Tibial artery (tissue), 4 donors: Measurements from ENCODE around the gene COBLL1.
"Not testable (repeated sequence)": the region's sequence is repeated elsewhere in the genome, so short reads cannot be mapped to it uniquely, and the experiment has no call there.

ENCODE experiments used
- DNase-seq, 2 donors: peaks; one replicate each; pipeline ENCODE4 v3.0.0-alpha.2; 2019
- H3K27ac ChIP-seq, 2 donors: fragments of 200-600 bp; sonication (generic) in 1 of 2; 1 replicate in 1 of 2; 2 replicates in 1 of 2; pipeline ENCODE4 v1.5.1; 2018 to 2019; ENCODE audit warnings: mild to moderate bottlenecking in 1 of 2
- H3K27me3 ChIP-seq, 2 donors: fragments of 200-600 bp; sonication (generic) in 1 of 2; one replicate each; pipeline versions ENCODE4 v1.5.1 to v1.6.0; 2016 to 2019
- H3K36me3 ChIP-seq, 3 donors: fragments of 200-600 bp; sonication (generic) in 2 of 3; one replicate each; pipeline ENCODE4 v1.5.1; 2016 to 2019; ENCODE audit warnings: mild to moderate bottlenecking in 2 of 3
- H3K4me1 ChIP-seq, 4 donors: fragments of 200-600 bp; sonication (generic) in 2 of 4; 1 replicate in 3 of 4; 2 replicates in 1 of 4; pipeline ENCODE4 v1.5.1; 2016 to 2019
- H3K4me3 ChIP-seq, 2 donors: fragments of 200-600 bp; sonication (generic) in 1 of 2; 1 replicate in 1 of 2; 2 replicates in 1 of 2; pipeline ENCODE4 v1.5.1; 2018 to 2019; ENCODE audit warnings: mild to moderate bottlenecking in 2 of 2
- H3K9me3 ChIP-seq, 3 donors: fragments of 200-600 bp; sonication (generic) in 1 of 3; one replicate each; pipeline ENCODE4 v1.5.1; 2016 to 2019
- CTCF ChIP-seq, 2 experiments: fragments of 200-600 bp in 1 of 2; fragments of 450-650 bp in 1 of 2; IDR thresholded peaks; one replicate each; pipeline ENCODE4 v1.5.1; 2017 to 2019; ENCODE audit warnings: antibody characterized with exemption in 2 of 2, mild to moderate bottlenecking in 1 of 2, moderate library complexity in 1 of 2
- intact Hi-C: fragments of 100-400 bp; cut with DNase I; formaldehyde crosslinking; loops from one replicate; pipeline ENCODE4 v1.15.0; 2023; ENCODE audit warnings: low total_unique reads

Gene COBLL1

DNA sequence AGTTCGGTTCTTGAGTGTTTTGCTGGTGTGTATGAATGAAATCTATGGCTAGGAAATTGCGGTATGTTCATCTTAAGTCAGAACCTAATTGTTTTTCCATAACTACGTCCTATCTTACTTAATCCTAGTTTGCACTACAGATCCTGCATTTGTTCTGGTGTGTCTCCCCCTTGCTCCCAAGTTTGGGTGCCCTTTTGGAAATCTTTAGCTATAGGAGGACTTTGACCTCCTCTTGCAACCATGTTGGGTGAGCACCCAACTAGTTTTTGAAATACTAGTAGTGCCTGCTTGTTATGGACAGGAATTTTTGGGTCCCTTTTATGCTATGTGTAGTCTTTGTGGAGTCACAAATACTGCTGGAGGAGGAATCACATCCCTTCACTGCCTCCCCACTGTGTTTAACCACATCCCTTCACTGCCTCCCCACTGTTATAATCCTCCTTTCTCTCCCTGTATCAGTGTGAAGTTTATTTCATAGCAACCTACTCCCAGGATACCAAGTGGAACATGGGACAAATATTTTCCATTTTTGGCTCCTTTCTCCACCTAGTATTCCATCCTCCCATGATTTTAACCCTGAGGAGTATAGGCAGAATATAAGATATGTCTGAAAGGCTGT is 26.3 kb upstream of the COBLL1 start:
- Histone ChIP-seq H3K4me3 (no peak overlapping the region), H3K36me3 (no peaks in the 10 kb centered on the region), H3K9me3 (no peaks in the 10 kb centered on the region), H3K4me1 (no peaks in the 10 kb centered on the region), H3K27me3 (no peaks in the 10 kb centered on the region), H3K27ac (no peak overlapping the region)
- intact Hi-C loops = no loop called here
- DNase-seq = no peak
- no peak for TF ChIP-seq CTCF (IDR thresholded peaks at IDR 0.05)

DNA sequence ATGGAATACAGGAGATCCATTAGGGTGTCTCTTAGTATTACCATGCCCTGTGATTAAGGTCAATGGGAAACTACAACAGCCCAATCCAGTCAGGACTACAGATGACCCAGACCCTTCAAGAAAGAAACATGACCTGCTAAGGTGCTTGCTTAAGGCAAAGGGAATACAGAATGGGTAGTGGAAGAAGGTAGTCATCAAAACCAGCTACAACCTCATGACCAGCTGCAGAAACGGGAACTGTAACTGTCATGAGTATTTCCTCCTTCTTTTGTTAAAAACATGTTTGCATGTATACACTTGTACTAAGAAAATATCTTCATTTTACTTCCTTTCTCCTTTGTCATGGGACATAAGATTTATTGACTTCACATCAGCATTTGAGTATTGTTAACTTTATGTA is 24.8 kb upstream of the COBLL1 start:
- not testable (repeated sequence) for DNase-seq, H3K27me3 ChIP-seq

GRCh38 chr2:164860694-164861042 is 19.0 kb upstream of the COBLL1 start:
- intact Hi-C loops = no loop called here
- no peak for DNase-seq
- Histone ChIP-seq H3K9me3 (no peaks in the 10 kb centered on the region), H3K27ac (no peak overlapping the region), H3K4me3 (no peak overlapping the region), H3K27me3 (no peaks in the 10 kb centered on the region), H3K36me3 (no peaks in the 10 kb centered on the region), H3K4me1 (no peaks in the 10 kb centered on the region)
- TF ChIP-seq CTCF (IDR thresholded peaks at IDR 0.05) = no peak

More for the DNA sequence above, 24.8 kb upstream of the COBLL1 start:
- H3K27ac ChIP-seq, H3K4me1 ChIP-seq, intact Hi-C loops, H3K4me3 ChIP-seq, H3K36me3 ChIP-seq, H3K9me3 ChIP-seq: not testable (repeated sequence)

- DNase-seq, H3K27ac ChIP-seq, H3K36me3 ChIP-seq, intact Hi-C loops, H3K4me1 ChIP-seq, H3K27me3 ChIP-seq, H3K9me3 ChIP-seq, H3K4me3 ChIP-seq: not testable (repeated sequence)
These were observed 18.5 kb upstream of the COBLL1 start for GRCh38 chr2:164859906-164860693.

GRCh38 chr2:164859251-164859818 is 17.7 kb upstream of the COBLL1 start:
- intact Hi-C loops = no loop called here
- no peak overlapping the region for H3K27ac ChIP-seq

DNA sequence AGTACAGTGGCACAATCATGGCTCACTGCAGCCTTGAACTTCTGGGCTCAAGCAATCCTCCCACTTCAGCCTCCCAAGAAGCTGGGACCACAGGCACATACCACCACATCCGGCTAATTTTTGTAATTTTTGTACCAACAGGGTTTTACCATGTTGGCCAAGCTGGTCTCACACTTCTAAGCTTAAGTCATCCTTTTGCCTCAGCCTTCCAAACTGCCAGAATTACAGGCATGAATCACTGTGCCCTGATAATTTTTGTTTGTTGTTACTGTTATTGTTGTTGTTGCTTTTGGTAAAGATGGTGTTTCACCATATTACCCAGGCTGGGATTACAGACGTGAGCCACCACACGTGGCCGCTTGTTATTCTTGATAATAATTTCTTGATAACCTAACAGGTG is 10.5 kb upstream of the COBLL1 start:
- TF ChIP-seq CTCF (IDR thresholded peaks at IDR 0.05) = no peak
- Histone ChIP-seq H3K4me1 (no peaks in the 10 kb centered on the region), H3K9me3 (no peaks in the 10 kb centered on the region), H3K36me3 (no peaks in the 10 kb centered on the region), H3K27me3 (no peaks in the 10 kb centered on the region), H3K27ac (no peak overlapping the region), H3K4me3 (no peak overlapping the region)
- DNase-seq = no peak
- intact Hi-C loops = no loop called here

More at GRCh38 chr2:164859251-164859818, 17.7 kb upstream of the COBLL1 start:
- no peak for DNase-seq
- Histone ChIP-seq H3K4me1 (no peaks in the 10 kb centered on the region), H3K27me3 (no peaks in the 10 kb centered on the region), H3K9me3 (no peaks in the 10 kb centered on the region), H3K36me3 (no peaks in the 10 kb centered on the region), H3K4me3 (no peak overlapping the region)
- TF ChIP-seq CTCF (IDR thresholded peaks at IDR 0.05) = no peak
